Measurements from ENCODE around the gene SUPT20HL1. TPM values are rescaled to one million over a fixed set of nuclear protein-coding genes. Genes with fewer than 3 reads are reported as not detected.
"Not testable (repeated sequence)": the region's sequence is repeated elsewhere in the genome, so short reads cannot be mapped to it uniquely, and the experiment has no call there.

The SUPT20HL1 gene
- not detected for total RNA-seq

- ATAC-seq (no peak), DNase-seq (ENCODE audit: low spot score) (no peak)
Measured at GRCh38 chrX:24360272-24360671, at the start of gene SUPT20HL1. Gene SUPT20HL1 (plus strand): TSS chrX:24360639. CDS start chrX:24362761, 2,122 bp downstream.

- DNase-seq (ENCODE audit: low spot score); ATAC-seq: not testable (repeated sequence)
Measured at GRCh38 chrX:24310916-24311315, 49.5 kb upstream of the SUPT20HL1 start.

GRCh38 chrX:24311507-24312248 is 48.8 kb upstream of the SUPT20HL1 start:
- not testable (repeated sequence) for DNase-seq (ENCODE audit: low spot score)
- ATAC-seq: peak; percentile 59

- DNase-seq (ENCODE audit: low spot score); ATAC-seq: not testable (repeated sequence)
Measured at GRCh38 chrX:24312249-24312607, 48.2 kb upstream of the SUPT20HL1 start.

- ATAC-seq (no peak), DNase-seq (ENCODE audit: low spot score) (no peak)
Measured at GRCh38 chrX:24314019-24314635, 46.3 kb upstream of the SUPT20HL1 start, which contains the start of gene SUPT20HL2. Gene SUPT20HL2 (minus strand): TSS chrX:24314069. CDS start chrX:24313315, 754 bp downstream.

- no peak for ATAC-seq
Measured at GRCh38 chrX:24316111-24316510, 44.3 kb upstream of the SUPT20HL1 start.

GRCh38 chrX:24317567-24317966 is 42.9 kb upstream of the SUPT20HL1 start:
- ATAC-seq (no peak), DNase-seq (ENCODE audit: low spot score) (no peak)

More at GRCh38 chrX:24316111-24316510, 44.3 kb upstream of the SUPT20HL1 start:
- no peak for DNase-seq (ENCODE audit: low spot score)

GRCh38 chrX:24321741-24322395 is 38.6 kb upstream of the SUPT20HL1 start:
- no peak for DNase-seq (ENCODE audit: low spot score)
- peak; percentile 78 for ATAC-seq

GRCh38 chrX:24325231-24325630 is 35.2 kb upstream of the SUPT20HL1 start:
- ATAC-seq: no peak
- DNase-seq (ENCODE audit: low spot score): no peak

- DNase-seq (ENCODE audit: low spot score) (no peak), ATAC-seq (no peak)
Measured at GRCh38 chrX:24332878-24333277, 27.6 kb upstream of the SUPT20HL1 start.

GRCh38 chrX:24333371-24333770 is 27.1 kb upstream of the SUPT20HL1 start:
- DNase-seq (ENCODE audit: low spot score): no peak

GRCh38 chrX:24334461-24334860 is 26.0 kb upstream of the SUPT20HL1 start:
- ATAC-seq: no peak
- DNase-seq (ENCODE audit: low spot score): no peak

More at GRCh38 chrX:24333371-24333770, 27.1 kb upstream of the SUPT20HL1 start:
- no peak for ATAC-seq

GRCh38 chrX:24335871-24336270 is 24.6 kb upstream of the SUPT20HL1 start:
- no peak for ATAC-seq

GRCh38 chrX:24339911-24340310 is 20.5 kb upstream of the SUPT20HL1 start:
- ATAC-seq (no peak), DNase-seq (ENCODE audit: low spot score) (no peak)

More at GRCh38 chrX:24335871-24336270, 24.6 kb upstream of the SUPT20HL1 start:
- DNase-seq (ENCODE audit: low spot score): no peak

GRCh38 chrX:24340501-24340900 is 19.9 kb upstream of the SUPT20HL1 start:
- ATAC-seq: no peak
- DNase-seq (ENCODE audit: low spot score): no peak

GRCh38 chrX:24341795-24342194 is 18.6 kb upstream of the SUPT20HL1 start:
- DNase-seq (ENCODE audit: low spot score) (no peak), ATAC-seq (no peak)

GRCh38 chrX:24343719-24344118 is 16.7 kb upstream of the SUPT20HL1 start:
- ATAC-seq (no peak), DNase-seq (ENCODE audit: low spot score) (no peak)

- no peak for DNase-seq (ENCODE audit: low spot score)
- ATAC-seq: no peak
Measured at GRCh38 chrX:24347881-24348280, 12.6 kb upstream of the SUPT20HL1 start.

GRCh38 chrX:24350217-24350616 is 10.2 kb upstream of the SUPT20HL1 start:
- no peak for DNase-seq (ENCODE audit: low spot score)
- no peak for ATAC-seq

GRCh38 chrX:24355095-24355494 is 5.3 kb upstream of the SUPT20HL1 start:
- DNase-seq (ENCODE audit: low spot score) (no peak), ATAC-seq (no peak)

- ATAC-seq (no peak), DNase-seq (ENCODE audit: low spot score) (no peak)
Measured at GRCh38 chrX:24357106-24357505, 3.3 kb upstream of the SUPT20HL1 start.

All from left lobe of liver (tissue), 2 donors.